OCI-LY7 (cell line): ENCODE results near the gene CEND1. TPM values are rescaled to one million over a fixed set of nuclear protein-coding genes. Genes with fewer than 3 reads are reported as not detected.

ENCODE experiments used
- BruUV-seq: library from RNA; stranded (reverse); fragments of 400-500 nt; replicated peaks from 2 replicates; lab custom pipeline; 2021; lab: Mats Ljungman, UMichigan
- CTCF ChIA-PET: fragments of 300-600 bp; sonication (Branson Sonifier 250); formaldehyde crosslinking; loops from one replicate; lab custom pipeline; 2022; ENCODE audit warnings: antibody characterized with exemption; ENCODE audit not compliant: unreplicated experiment; lab: Charles Lee
- POLR2A ChIA-PET: fragments of 300-600 bp; sonication (Branson Sonifier 250); formaldehyde crosslinking; loops from one replicate; lab custom pipeline; 2022; ENCODE audit warnings: antibody characterized with exemption; lab: Charles Lee
- DNase-seq: peaks from one replicate; pipeline ENCODE4 v3.0.0-alpha.2; 2015; ENCODE audit warnings: low spot score
- H2AFZ ChIP-seq: fragments of 200-600 bp; sonication (generic), shearing (Covaris generic); 2 replicates; pipeline ENCODE4 v1.6.1; 2014; ENCODE audit warnings: mild to moderate bottlenecking, antibody characterized with exemption, low read length, moderate library complexity
- H3K27ac ChIP-seq: fragments of 200-600 bp; sonication (generic); 2 replicates; pipeline ENCODE4 v1.5.1; 2014; ENCODE audit warnings: mixed run types, low read depth, mild to moderate bottlenecking, moderate library complexity, low read length, inconsistent platforms; ENCODE audit not compliant: poor library complexity, severe bottlenecking
- H3K36me3 ChIP-seq: fragments of 200-600 bp; sonication (generic); 2 replicates; pipeline ENCODE4 v1.6.1; 2014; ENCODE audit warnings: mild to moderate bottlenecking, antibody characterized with exemption, low read length, moderate library complexity, mixed read lengths; ENCODE audit not compliant: insufficient read depth
- H3K4me1 ChIP-seq: fragments of 200-600 bp; sonication (generic); 2 replicates; pipeline ENCODE4 v1.5.1; 2014; ENCODE audit warnings: mild to moderate bottlenecking, low read length; ENCODE audit not compliant: insufficient read depth, poor library complexity, severe bottlenecking
- H3K4me2 ChIP-seq: fragments of 200-600 bp; sonication (generic); 2 replicates; pipeline ENCODE4 v1.6.1; 2014; ENCODE audit warnings: mild to moderate bottlenecking, low read length
- H3K4me3 ChIP-seq: fragments of 200-600 bp; sonication (generic); 2 replicates; pipeline ENCODE4 v1.5.1; 2014; ENCODE audit warnings: mild to moderate bottlenecking, low read depth, low read length; ENCODE audit not compliant: poor library complexity, severe bottlenecking
- H3K79me2 ChIP-seq: fragments of 200-600 bp; sonication (generic); 2 replicates; pipeline ENCODE4 v1.6.1; 2016; ENCODE audit warnings: low read depth, mild to moderate bottlenecking, low read length, moderate library complexity, mixed read lengths; ENCODE audit not compliant: insufficient read depth
- H3K9me2 ChIP-seq: fragments of 200-600 bp; sonication (generic); 2 replicates; pipeline ENCODE4 v1.6.1; 2016; ENCODE audit warnings: mild to moderate bottlenecking, low read length, mixed read lengths; ENCODE audit not compliant: insufficient read depth
- H3K9me3 ChIP-seq: fragments of 200-600 bp; sonication (generic); 2 replicates; pipeline ENCODE4 v1.6.1; 2014; ENCODE audit warnings: mild to moderate bottlenecking, mixed run types, low read length, mixed read lengths
- H4K20me1 ChIP-seq: fragments of 200-600 bp; sonication (generic); 2 replicates; pipeline ENCODE4 v1.6.1; 2014; ENCODE audit warnings: mild to moderate bottlenecking, antibody characterized with exemption, low read length, moderate library complexity, mixed read lengths; ENCODE audit not compliant: insufficient read depth
- CTCF ChIP-seq: fragments of 200-600 bp; sonication (generic); conservative IDR thresholded peaks from 2 replicates; pipeline ENCODE4 v1.5.1; 2014; ENCODE audit warnings: mild to moderate bottlenecking, antibody characterized with exemption, low read length, moderate library complexity, mixed read lengths
- EZH2phosphoT487 ChIP-seq: fragments of 200-600 bp; sonication (generic); IDR thresholded peaks from 2 replicates; pipeline ENCODE4 v1.6.1; 2018; ENCODE audit warnings: low read depth, borderline replicate concordance, mild to moderate bottlenecking, mixed run types, antibody characterized with exemption, low read length, moderate library complexity, mixed read lengths
- intact Hi-C: fragments of 100-400 bp; cut with micrococcal nuclease; formaldehyde crosslinking; loops from one replicate; pipeline ENCODE4 v1.10.0; 2022; ENCODE audit not compliant: unreplicated experiment
- total RNA-seq, 2 experiments: library from RNA; depleted of rRNA in 1 of 2; stranded (reverse); fragments of >200 nt in 1 of 2; shearing (Covaris generic) in 1 of 2; gene quantifications; 2 replicates each; pipeline ENCODE4 v1.2.3, GENCODE V29; 2014 to 2022

The CEND1 gene
- total RNA-seq, 2 experiments from 2014 or later, result 17.5 to 32.5 TPM

- H3K4me3 ChIP-seq, result no peak overlapping the region
- POLR2A ChIA-PET, result no interaction called here
Observed at GRCh38 chr11:770642-771616, 19.0 kb downstream of the CEND1 start.

GRCh38 chr11:769887-770641 lies 19.8 kb downstream of the CEND1 start:
- Histone ChIP-seq H3K36me3 (peaks cover 88% of the 10 kb centered on the region), H4K20me1 (no peaks in the 10 kb centered on the region), H3K27ac (no peak overlapping the region), H3K4me2 (no peak overlapping the region), H3K9me3 (no peaks in the 10 kb centered on the region), H2AFZ (no peak overlapping the region), H3K4me1 (peaks cover 3% of the 10 kb centered on the region), H3K79me2 (peaks cover 14% of the 10 kb centered on the region), H3K9me2 (no peaks in the 10 kb centered on the region), H3K4me3 (no peak overlapping the region)
- CTCF ChIA-PET, result no interaction called here
- TF ChIP-seq CTCF, result no peak
- TF ChIP-seq EZH2phosphoT487, result no peak
- POLR2A ChIA-PET, result no interaction called here
- intact Hi-C loops, result no loop called here
- TSS peak; percentile 55 for BruUV-seq
- DNase-seq, result no peak

More at GRCh38 chr11:770642-771616, 19.0 kb downstream of the CEND1 start:
- no peak overlapping the region for H2AFZ ChIP-seq
- no peaks in the 10 kb centered on the region for H3K9me3 ChIP-seq
- no TSS peak for BruUV-seq
- DNase-seq, result no peak
- H3K36me3 ChIP-seq, result peaks cover 80% of the 10 kb centered on the region
- H3K27ac ChIP-seq, result no peak overlapping the region
- CTCF ChIA-PET, result no interaction called here
- H3K4me1 ChIP-seq, result peaks cover 11% of the 10 kb centered on the region
- H4K20me1 ChIP-seq, result no peaks in the 10 kb centered on the region
- H3K4me2 ChIP-seq, result no peak overlapping the region
- H3K9me2 ChIP-seq, result no peaks in the 10 kb centered on the region
- TF ChIP-seq EZH2phosphoT487 (no peak), CTCF (no peak)
- intact Hi-C loops, result no loop called here
- H3K79me2 ChIP-seq, result peaks cover 22% of the 10 kb centered on the region
